Endodermal cell (in vitro differentiated cells): ENCODE data around the gene PLXNC1. TPM values are rescaled to one million over a fixed set of nuclear protein-coding genes. Genes with fewer than 3 reads are reported as not detected.

Source experiments
- DNase-seq: peaks from one replicate; pipeline ENCODE4 v3.0.0-alpha.2; 2017
- H3K27ac ChIP-seq: 2 replicates; pipeline ENCODE4 v1.5.1; 2013; ENCODE audit warnings: mild to moderate bottlenecking, low read depth, low read length, moderate library complexity
- H3K27me3 ChIP-seq: 2 replicates; pipeline ENCODE4 v1.6.1; 2013; ENCODE audit warnings: mild to moderate bottlenecking, low read length, moderate library complexity; ENCODE audit not compliant: insufficient read depth, control insufficient read depth, poor library complexity, severe bottlenecking
- H3K36me3 ChIP-seq: 2 replicates; pipeline ENCODE4 v1.7.0; 2013; ENCODE audit warnings: mild to moderate bottlenecking, low read length, moderate library complexity; ENCODE audit not compliant: control insufficient read depth, insufficient read depth
- H3K4me1 ChIP-seq: one replicate; pipeline ENCODE4 v1.7.0; 2013; ENCODE audit warnings: low read length; ENCODE audit not compliant: control insufficient read depth, insufficient read depth
- H3K4me3 ChIP-seq: 2 replicates; pipeline ENCODE4 v1.5.1; 2013; ENCODE audit warnings: mild to moderate bottlenecking, low read length, moderate library complexity
- H3K9ac ChIP-seq: 2 replicates; pipeline ENCODE4 v1.6.1; 2013; ENCODE audit warnings: mild to moderate bottlenecking, low read length, moderate library complexity; ENCODE audit not compliant: poor library complexity, severe bottlenecking; ENCODE audit errors: extremely low read depth
- H3K9me3 ChIP-seq: 2 replicates; pipeline ENCODE4 v1.6.1; 2013; ENCODE audit warnings: mild to moderate bottlenecking, low read length, moderate library complexity; ENCODE audit not compliant: control insufficient read depth
- H3K27ac Mint-ChIP-seq: 2 replicates; pipeline ENCODE4 v1.8.0; 2020; ENCODE audit warnings: mixed read lengths
- H3K27me3 Mint-ChIP-seq: 2 replicates; pipeline ENCODE4 v1.8.0; 2021; ENCODE audit warnings: mild to moderate bottlenecking, mixed read lengths; ENCODE audit not compliant: insufficient read depth
- H3K36me3 Mint-ChIP-seq: 2 replicates; pipeline ENCODE4 v1.8.0; 2020; ENCODE audit warnings: low read depth, mixed read lengths
- H3K4me1 Mint-ChIP-seq: 2 replicates; pipeline ENCODE4 v1.8.0; 2020; ENCODE audit warnings: mixed read lengths
- H3K4me3 Mint-ChIP-seq: 2 replicates; pipeline ENCODE4 v1.8.0; 2020; ENCODE audit warnings: mild to moderate bottlenecking, moderate library complexity, mixed read lengths
- H3K9me3 Mint-ChIP-seq: 2 replicates; pipeline ENCODE4 v1.8.0; 2020; ENCODE audit warnings: mild to moderate bottlenecking, mixed read lengths
- WGBS, 2 experiments: methylation state at CpG; one replicate each; pipeline versions ENCODE4 v1.1.5 to v1.1.7; 2013; ENCODE audit warnings: missing lambda C conversion rate in 2 of 2, mixed read lengths in 1 of 2; ENCODE audit not compliant: insufficient coverage in 1 of 2, insufficient read length in 1 of 2; 5-methylcytosine and 5-hydroxymethylcytosine counted together
- total RNA-seq, 2 donors: library from RNA; stranded (reverse); fragmentation: NEBNext Ultra II Directional in 1 of 2; extraction: Animal tissue kit (Norgen Biotek cat#: 25700) in 1 of 2; gene quantifications; 2 replicates in 1 of 2; 3 replicates in 1 of 2; pipeline ENCODE4 v1.2.1, GENCODE V29; 2021
- TF ChIP-seq, protein P1 (sequence below): fragments of 200-600 bp; sonication (generic); conservative IDR thresholded peaks from 2 replicates; pipeline ENCODE4 v1.5.0; 2021; ENCODE audit warnings: antibody characterized with exemption, mild to moderate bottlenecking

The PLXNC1 gene
- total RNA-seq, 2 donors from 2014 or later = 1.6 to 1.9 TPM

DNA sequence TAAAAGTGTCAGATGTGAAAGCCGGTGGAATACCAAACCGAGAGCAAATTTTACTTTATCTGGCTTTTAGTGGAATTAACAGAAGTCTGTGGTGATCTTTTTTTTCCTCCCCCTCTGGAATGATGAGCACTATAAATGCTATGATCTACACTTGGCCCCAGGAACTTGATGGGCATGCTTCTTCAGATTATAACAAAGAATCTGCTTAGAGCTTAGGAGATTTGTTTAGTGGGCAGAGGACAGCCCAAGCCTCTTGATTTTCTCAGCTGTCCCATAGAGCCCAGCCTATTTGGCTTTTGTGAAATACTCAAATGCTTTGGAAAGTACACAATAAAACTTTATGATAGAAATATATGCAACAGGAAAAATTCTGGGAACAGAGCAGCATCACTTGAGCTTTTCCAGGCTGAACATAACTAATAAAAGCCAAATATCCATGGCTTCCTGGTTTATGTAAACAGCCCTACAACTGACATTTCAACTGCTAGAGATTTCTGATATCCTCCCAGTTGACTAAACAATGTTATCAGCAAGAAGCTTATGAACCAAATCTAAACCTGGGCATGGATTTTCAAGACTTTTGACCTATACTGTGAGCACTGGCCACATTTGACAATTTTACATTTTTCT is 149.6 kb downstream of the PLXNC1 start:
- no peaks in the 10 kb centered on the region for H3K36me3 Mint-ChIP-seq
- Histone ChIP-seq H3K9me3 (no peaks in the 10 kb centered on the region), H3K27me3 (no peaks in the 10 kb centered on the region), H3K4me3 (no peak overlapping the region), H3K4me1 (peaks cover 19% of the 10 kb centered on the region), H3K9ac (no peak overlapping the region), H3K27ac (no peak overlapping the region), H3K36me3 (no peaks in the 10 kb centered on the region)
- no peak overlapping the region for H3K4me3 Mint-ChIP-seq
- WGBS, 2 experiments = 92 to 100% methylated on average over 2 of the region's 2 CpGs
- no peaks in the 10 kb centered on the region for H3K9me3 Mint-ChIP-seq
- no peak for DNase-seq
- TF ChIP-seq, protein P1, sequence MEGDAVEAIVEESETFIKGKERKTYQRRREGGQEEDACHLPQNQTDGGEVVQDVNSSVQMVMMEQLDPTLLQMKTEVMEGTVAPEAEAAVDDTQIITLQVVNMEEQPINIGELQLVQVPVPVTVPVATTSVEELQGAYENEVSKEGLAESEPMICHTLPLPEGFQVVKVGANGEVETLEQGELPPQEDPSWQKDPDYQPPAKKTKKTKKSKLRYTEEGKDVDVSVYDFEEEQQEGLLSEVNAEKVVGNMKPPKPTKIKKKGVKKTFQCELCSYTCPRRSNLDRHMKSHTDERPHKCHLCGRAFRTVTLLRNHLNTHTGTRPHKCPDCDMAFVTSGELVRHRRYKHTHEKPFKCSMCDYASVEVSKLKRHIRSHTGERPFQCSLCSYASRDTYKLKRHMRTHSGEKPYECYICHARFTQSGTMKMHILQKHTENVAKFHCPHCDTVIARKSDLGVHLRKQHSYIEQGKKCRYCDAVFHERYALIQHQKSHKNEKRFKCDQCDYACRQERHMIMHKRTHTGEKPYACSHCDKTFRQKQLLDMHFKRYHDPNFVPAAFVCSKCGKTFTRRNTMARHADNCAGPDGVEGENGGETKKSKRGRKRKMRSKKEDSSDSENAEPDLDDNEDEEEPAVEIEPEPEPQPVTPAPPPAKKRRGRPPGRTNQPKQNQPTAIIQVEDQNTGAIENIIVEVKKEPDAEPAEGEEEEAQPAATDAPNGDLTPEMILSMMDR = no peak
- no peak overlapping the region for H3K27ac Mint-ChIP-seq
- H3K27me3 Mint-ChIP-seq = peaks cover 2% of the 10 kb centered on the region
- H3K4me1 Mint-ChIP-seq = peaks cover 51% of the 10 kb centered on the region

DNA sequence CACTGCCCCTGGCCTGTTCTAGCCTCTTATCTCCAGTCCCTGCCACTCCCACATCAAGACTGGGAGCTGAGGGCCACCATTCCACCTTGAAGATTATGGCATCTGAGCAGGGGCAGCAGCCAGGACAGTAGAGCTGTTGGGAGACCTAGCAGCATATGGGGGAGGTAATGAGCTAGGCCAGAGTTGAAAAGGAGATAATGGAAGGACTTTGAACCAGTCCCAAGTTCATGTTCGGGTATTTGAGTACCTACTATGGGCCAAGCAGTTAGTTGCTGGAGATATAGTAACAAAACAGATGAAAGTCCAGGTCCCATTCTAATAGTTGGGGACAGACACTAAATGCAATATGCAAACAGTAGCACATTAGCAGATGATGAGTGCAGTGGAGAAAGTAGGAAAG is 151.5 kb downstream of the PLXNC1 start:
- no peaks in the 10 kb centered on the region for H3K27me3 ChIP-seq
- H3K36me3 ChIP-seq = no peaks in the 10 kb centered on the region
- Mint-ChIP-seq H3K36me3 (no peaks in the 10 kb centered on the region), H3K4me1 (peaks cover 52% of the 10 kb centered on the region), H3K27ac (no peak overlapping the region), H3K4me3 (no peak overlapping the region), H3K27me3 (peaks cover 2% of the 10 kb centered on the region), H3K9me3 (no peaks in the 10 kb centered on the region)
- 92 to 100% methylated on average over 1 of the region's 1 CpG for WGBS, 2 experiments
- no peak overlapping the region for H3K4me3 ChIP-seq
- no peak for DNase-seq
- peaks cover 17% of the 10 kb centered on the region for H3K4me1 ChIP-seq
- no peaks in the 10 kb centered on the region for H3K9me3 ChIP-seq
- H3K27ac ChIP-seq = no peak overlapping the region
- no peak overlapping the region for H3K9ac ChIP-seq
- TF ChIP-seq, protein P1 = no peak

DNA sequence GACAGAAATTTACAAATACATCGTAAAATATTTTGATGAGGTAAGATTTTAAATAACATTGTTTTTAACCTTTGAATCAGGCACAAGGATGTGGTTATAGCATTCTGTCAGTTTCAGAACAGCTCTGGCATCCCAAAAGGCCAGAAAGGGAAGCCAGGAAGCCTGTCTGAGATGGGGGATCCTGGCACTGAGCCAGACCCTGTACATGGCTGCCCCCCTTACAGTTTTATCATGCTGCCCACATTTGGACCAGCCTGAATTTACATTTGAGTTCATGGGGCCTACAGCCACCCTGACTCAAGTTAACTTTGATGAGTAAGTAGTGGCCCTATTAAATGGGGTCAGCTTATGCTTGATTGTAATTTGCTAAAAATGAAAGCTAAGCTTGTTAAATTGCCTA is 155.6 kb downstream of the PLXNC1 start:
- no peak overlapping the region for H3K4me3 Mint-ChIP-seq
- Histone ChIP-seq H3K4me3 (no peak overlapping the region), H3K4me1 (peaks cover 14% of the 10 kb centered on the region), H3K36me3 (peaks cover 34% of the 10 kb centered on the region), H3K9ac (no peak overlapping the region), H3K9me3 (no peaks in the 10 kb centered on the region), H3K27ac (no peak overlapping the region), H3K27me3 (no peaks in the 10 kb centered on the region)
- H3K27ac Mint-ChIP-seq = no peak overlapping the region
- TF ChIP-seq, protein P1 = no peak
- no peaks in the 10 kb centered on the region for H3K9me3 Mint-ChIP-seq
- peaks cover 2% of the 10 kb centered on the region for H3K27me3 Mint-ChIP-seq
- no peak for DNase-seq
- H3K36me3 Mint-ChIP-seq = peaks cover 12% of the 10 kb centered on the region
- 100% methylated on average over 1 of the region's 1 CpG; no CpG with 5 or more reads in 1 of the 2 experiments for WGBS, 2 experiments
- peaks cover 48% of the 10 kb centered on the region for H3K4me1 Mint-ChIP-seq
